NCI-H2171 (cell line): Measurements from ENCODE around the gene VTCN1.
A peak's percentile ranks its signal among the peaks of the same experiment; 100 is the strongest.
"Not testable (repeated sequence)": the region's sequence is repeated elsewhere in the genome, so short reads cannot be mapped to it uniquely, and the experiment has no call there.

Experiments
- DNase-seq: peaks from one replicate; lab custom pipeline; 2025; lab: John Stamatoyannopoulos, UW

The VTCN1 gene

DNA sequence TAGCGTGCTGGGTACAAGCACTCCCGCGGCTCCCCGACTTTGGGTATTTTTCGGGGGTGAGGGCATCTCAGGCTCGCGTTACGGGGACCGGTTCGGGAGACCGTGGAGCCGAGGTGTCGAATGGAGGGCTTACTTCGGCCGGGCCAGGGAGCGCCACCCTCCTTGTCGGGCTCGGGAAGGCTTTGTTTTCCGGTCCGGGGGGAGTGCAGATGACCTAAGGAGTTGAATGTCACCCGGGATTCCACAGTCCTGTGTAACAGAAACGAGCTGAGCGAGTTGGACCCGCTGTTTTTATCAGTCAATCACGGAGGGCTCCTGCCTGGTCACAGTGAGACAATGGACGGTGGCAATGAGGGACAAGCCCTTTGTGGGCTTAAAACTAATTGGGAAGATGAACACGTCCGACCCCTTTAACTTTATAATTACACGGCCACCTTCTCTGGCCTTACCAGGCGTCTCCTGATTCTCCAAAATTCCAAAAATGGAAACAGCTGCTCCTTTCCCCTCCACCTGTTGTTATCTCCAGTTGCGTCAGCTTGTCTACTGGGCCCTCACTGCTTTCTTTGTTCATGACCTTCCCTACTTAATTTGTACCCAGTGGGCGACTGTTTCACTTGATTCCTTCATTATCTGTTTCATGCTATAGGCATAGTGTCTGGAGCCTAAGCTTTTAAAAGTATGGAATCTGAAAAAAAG is 88.2 kb downstream of the VTCN1 start:
- DNase-seq: no peak

DNA sequence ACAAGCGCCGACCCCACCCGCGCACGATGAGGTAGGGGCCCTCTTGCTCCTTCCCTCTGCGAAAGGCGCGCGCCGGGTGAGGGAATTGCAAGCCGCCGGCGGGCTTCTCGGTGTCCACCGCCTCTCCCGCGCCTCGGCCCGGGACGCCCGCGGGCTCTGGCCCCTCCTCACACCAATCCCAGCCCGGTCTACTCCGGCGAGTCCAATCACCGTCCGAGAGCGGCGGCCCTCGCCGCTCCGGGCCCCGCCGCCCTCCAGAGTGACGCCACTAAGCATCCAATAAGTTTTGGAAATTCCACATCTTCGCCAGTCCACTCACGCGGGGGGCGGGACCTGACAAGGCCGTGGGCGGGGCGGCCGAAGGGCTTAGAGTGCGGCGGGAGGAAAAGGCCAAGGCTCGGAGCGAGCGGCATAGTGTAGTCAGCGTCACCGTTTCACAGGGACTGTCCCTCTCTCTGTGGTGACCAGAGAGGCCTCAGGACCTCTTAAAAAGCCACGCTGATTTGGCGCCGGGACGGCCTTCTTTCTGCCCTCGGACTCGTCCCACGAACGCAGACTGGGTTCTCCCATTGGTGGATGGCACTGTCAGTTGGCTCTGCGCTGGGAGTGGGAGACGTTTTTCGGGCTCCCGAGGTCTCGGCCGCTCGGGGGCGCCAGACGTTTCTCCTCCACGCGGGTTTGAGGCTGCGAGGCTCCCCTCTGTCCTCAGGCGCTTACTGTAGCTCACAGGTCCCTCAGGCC is 89.0 kb downstream of the VTCN1 start, which contains the start of gene TRIM45:
Gene TRIM45 (minus strand): TSS at position 161 of the 741 bp plus-strand sequence. CDS start 548 bp downstream, outside the sequence.
- DNase-seq: peak; percentile 93

DNA sequence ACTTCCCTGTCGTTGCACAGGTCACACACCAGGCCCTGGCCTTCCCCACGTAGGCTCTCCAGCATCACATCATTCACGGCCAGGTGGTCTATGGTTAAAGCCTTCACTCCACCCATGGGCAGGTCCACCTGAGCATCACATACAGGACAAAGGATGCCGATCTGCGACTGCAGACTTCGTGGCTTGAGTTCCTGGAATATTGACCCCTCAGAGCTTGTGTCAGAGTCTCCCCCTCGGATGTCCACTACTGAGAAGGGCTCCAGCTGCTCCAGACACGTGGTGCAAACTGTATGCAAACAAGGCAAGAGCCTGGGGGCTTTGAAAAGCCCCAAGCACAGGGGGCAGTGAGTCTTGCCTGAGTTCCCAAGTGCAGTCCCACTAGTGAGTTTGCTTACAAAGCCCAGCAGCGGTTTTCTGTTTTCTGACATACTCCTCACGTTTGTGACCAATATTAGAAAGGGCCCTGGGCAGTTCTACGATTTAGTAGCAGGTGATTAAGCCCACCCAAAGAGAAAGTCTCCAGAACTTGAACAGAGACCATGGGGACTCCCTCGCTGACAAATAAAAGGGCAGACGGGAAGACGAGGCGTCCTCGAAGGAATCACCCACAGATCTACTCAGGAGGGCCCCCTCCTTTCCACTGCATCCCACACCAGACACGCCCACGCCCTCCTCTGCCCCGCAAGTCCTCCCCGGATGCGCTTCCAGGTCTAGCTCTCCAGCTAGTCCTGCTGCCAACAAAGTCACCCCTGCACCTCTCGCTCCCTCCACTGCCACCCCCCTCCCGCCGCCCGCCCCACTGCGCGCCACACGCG is 89.7 kb downstream of the VTCN1 start:
- no peak for DNase-seq

DNA sequence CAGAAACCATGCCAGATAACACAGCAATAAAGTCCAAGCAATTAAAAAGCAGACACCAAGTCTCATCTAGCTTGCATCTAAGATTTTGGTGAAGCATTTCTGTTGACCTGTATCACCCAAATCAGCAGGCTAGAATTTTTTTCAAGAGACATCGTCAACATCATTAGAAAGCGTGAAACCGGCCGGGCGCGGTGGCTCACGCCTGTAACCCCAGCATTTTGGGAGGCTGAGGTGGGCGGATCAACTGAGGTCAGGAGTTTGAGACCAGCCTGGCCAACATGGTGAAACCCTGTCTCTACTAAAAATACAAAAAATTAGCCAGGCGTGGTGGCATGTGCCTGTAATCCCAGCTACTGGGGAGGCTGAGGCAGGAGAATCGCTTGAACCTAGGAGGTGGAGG is 91.6 kb downstream of the VTCN1 start:
- not testable (repeated sequence) for DNase-seq

DNA sequence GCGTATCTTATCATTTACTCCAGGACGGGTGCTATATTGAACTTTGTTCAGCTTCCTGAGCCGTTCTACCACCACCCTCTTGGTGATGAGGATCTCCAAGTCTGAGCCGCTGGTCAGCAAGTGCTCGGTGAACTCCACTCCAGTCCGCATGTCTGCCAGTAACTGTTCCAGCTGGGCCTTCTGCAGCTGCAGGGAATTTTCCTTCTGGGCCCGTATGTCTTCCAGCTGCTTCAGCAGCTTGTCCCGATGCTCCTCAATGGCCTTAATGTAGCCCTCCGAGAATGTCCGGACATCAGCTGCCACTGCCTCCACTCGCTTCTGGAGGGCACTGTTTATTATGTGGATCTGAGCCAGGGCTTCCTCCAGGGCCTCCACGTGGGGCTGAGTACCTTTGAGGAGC is 92.6 kb downstream of the VTCN1 start:
- DNase-seq: no peak

DNA sequence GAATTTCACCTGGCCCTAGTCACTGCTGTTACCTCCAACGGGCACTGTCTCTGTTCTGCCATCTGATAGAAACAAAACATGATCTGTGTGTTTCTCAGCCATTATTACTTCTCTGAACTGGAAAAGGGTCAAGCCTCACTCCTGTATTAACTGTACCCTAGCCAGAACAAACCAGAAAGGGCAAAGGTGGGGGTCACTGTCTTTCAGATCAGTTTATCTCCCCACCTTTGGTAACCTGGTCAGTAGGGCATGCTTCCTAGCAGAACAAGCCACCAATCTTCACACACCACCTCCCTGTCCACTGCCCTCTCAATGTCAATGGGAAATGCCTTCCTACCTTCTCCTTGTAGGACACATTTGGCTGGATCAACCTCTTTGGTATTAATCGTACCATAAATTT is 93.0 kb downstream of the VTCN1 start:
- DNase-seq: no peak

DNA sequence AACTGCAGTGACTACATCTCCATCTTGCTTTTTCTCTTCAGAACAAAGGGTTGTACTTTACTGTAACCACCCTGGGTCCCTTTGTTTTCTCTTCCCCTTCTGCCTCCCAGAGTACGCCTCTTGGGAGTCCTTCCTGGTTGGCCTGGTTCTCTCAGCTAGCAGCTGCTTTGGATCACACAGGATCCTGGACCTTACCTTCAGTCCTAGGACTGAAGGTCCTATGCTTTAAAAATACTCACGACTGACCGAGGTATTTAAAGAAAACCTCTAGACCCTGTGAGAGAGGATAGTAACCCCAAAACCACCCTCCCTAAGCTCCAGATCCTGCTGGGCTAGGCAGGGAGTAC is 94.0 kb downstream of the VTCN1 start:
- no peak for DNase-seq

DNA sequence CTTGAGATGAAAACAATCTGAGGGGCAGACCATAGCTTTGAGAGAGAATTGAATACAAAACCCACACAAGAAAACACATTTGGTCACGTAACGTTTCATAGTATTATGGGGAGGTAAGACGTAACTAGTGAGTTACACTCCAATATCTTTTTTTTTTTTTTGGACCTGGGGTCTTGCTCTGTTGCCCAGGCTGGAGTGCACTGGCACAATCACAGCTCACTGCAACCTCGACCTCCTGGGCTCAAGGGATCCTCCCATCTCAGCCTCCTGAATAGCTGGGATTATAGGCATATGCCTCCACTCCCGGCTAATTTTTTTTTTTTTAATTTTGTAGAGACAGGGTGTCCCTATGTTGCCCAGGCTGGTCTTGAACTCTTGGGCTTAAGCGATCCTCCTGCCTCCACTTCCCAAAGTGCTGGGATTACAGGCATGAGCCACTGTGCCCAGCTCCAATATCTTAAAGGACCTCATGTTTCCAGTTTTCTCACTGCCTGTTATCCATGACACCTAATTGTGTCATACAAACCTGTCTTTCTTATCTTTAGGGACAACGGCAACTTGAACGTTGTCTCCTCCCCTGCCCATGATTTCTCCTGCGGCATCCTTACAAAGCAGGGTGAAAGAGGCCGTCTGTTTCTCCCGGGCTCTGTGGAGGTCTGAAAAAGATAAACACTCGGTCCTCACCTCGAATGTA is 94.5 kb downstream of the VTCN1 start:
- DNase-seq: no peak

DNA sequence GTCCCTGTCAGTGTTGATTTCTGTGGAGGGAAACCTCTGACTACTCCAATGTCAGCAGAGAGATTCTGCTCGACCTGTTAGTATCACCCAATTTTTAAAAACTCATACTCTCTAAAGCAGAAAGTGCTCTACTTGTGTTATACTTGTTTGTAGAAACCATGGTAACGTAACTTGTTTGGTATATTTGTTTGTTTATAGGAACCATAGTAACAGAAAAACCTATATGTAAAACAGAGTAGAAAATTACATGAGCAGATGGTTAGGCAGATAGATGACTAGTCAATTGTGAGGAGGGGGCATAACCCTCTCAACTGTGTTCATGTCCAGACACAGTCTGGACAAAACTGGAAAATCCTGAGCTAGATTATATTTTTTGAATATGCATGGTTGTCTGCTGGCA is 95.8 kb downstream of the VTCN1 start:
- no peak for DNase-seq

DNA sequence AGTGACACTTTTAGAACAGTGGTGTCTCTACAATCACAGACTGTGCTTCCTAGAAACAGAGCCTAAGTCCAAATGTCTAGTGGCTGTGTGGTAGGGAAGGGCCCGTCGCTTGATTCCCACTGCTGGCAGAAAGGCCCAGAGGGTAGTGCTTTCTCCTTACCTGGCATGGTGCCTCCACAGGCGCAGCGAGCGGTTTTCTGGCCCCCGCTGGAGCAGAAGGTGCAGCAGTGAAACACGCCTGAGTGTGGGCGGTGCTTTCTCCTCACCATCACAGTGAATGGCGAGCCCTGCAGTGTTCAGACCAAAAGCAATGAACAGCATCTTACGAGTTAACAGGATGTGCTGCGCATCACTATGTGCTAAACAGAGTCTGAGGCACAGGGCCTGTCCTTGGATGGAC is 97.5 kb downstream of the VTCN1 start:
- no peak for DNase-seq

DNA sequence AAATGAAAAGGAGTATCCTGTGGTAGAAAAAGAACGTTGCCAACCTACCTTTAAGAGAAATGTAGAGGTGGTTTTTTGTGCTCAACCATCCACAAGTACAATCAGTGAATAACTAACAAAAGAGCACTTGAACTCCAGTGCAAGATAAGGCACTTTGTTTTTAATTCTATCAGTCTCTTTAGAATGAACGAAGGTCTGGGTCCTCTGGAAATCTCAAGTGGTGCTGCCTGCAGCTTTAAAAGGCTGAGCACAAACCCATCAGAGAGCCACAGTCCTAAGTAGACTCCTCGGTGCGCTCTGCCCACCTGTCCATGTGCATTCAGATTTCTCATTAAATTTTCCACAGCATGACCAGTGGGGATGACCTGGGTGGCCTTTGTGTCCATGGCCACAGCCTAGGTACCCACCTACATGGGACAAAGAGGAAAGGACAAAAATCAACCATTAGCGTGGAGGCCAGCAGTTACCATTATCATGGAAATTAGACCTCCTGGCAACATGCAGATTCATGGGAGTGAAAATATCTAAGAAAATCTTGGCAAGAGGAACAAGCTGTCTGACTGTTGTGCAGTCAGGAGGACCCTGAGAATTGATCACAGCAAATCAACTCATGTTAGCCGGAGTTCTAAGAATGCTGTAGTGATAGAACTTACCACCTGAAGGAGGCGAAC is 98.5 kb downstream of the VTCN1 start:
- no peak for DNase-seq

DNA sequence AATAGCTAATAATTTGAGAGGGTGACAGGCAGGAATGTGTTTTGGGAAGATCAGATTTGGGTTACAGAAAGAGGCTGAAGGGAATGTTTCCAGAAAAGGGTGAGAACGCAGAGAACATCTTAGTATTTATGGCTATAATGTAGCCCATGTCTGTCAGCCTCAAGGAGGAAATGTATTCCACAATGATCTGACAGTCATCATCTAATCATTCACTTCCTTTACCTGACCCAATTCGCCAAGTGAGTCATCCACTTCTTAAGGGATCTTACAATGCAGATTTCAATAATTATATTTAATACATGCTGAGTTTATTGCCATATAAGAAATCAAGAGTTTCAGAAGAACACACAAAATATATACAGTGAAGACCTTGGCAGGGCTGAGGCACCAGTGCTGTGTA is 100.0 kb downstream of the VTCN1 start:
- DNase-seq: no peak

DNA sequence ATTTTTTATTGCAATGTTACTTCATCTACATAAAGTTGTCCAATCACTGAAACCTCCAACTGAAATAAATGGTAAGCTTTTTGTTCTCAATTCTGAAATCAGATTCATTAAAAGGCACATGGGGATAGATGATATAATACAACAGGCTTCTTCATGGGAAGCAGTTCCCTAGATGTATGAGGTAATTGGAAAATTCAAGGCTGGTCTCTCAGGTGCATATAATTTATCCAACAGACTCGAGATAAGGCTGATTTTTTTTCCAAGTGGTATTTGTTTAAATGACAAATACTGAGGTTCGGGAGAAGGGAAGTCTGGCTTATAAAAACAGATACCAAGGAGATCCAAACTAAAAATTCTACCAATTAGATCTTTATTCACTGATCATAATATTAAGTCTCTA is 103.4 kb downstream of the VTCN1 start:
- DNase-seq: no peak

DNA sequence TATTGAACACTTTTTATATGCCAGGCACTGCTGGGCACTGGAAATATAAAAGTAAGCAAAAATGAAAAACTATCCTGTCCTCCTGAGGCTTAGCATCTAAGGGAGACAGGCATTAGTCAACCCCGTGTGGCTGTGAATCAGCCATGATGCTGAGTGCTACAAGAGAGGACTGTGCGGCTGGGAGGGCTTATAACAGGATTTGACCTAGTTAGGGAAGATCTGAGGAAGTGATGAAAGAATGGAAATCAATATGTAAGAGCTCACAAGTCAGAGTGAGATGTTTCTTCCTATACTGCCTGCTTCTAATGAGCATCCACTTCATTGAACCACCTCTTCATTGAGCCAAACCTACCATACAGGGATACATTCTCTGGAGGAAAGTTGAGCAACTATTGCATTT is 104.2 kb downstream of the VTCN1 start:
- DNase-seq: no peak

DNA sequence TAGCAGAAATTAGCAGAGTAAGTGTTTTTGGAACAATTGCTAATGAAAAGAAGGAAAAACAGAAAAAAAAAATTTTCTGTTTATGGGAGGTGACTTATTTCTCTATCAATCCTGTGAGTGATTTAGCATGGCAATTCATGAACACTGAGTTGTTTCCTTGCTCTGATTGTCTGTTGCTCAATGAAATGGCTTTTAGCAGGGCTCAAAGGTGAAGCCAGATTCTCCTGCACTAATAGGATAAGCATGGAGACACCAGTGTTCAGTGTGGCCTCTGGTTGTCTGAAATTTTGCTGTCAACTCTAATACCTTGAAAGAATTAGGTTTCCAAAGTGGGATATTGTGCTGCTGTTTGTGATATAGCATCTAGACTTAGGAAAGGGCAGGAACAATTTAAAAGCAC is 105.0 kb downstream of the VTCN1 start:
- no peak for DNase-seq

DNA sequence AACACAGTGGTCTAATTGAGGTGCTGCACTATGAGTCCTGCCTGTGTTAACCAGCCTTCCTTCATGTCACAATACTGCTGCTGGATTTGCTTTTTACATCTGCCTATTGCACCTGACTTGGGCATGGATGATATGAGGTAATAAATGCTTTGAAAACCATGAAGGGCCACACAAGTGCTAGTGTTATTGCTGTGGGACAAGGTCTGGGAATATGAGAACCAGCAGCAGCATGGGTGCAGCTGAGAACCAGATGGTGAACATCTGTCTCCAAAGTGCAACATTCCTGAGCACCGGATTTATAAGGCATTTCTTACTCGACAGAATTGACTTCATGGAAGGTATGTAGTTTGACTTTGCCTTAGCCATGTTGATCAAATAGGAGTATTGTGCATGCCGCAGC is 105.7 kb downstream of the VTCN1 start:
- DNase-seq: no peak

DNA sequence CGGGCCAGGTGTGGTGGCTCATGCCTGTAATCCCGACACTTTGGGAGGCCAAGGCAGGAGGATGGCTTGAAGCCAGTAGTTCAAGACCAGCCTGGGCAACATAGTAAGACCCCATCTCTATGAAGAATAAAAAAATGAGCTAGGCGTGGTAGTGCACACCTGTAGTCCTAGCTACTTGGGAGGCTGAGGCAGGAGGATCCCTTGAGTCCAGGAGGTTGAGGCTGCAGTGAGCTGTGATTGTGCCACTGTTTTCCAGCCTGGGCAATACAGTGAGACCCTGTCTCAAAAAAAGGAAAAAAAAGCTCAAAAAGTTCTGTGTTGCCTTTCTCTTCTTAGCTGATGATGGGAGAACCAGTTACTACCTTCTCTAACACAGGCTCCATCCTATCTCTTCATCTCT is 108.9 kb downstream of the VTCN1 start:
- DNase-seq: not testable (repeated sequence)

DNA sequence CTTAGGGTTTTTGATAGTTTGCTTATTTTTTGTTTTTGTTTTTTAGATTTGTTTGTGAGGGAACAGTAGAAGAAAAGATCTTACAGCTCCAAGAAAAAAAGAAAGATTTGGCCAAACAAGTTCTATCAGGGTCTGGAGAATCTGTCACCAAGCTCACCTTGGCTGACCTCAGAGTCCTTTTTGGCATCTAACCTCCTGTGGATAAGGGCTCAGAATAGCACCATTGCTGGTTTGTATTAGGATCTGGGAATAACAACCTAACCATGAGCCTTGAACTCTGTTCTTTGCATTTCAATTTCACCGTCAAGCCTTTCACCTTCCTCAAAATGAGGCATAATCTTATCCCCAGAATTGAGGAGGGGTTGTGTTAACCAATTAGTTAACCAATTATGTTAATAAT is 109.4 kb downstream of the VTCN1 start:
- no peak for DNase-seq

DNA sequence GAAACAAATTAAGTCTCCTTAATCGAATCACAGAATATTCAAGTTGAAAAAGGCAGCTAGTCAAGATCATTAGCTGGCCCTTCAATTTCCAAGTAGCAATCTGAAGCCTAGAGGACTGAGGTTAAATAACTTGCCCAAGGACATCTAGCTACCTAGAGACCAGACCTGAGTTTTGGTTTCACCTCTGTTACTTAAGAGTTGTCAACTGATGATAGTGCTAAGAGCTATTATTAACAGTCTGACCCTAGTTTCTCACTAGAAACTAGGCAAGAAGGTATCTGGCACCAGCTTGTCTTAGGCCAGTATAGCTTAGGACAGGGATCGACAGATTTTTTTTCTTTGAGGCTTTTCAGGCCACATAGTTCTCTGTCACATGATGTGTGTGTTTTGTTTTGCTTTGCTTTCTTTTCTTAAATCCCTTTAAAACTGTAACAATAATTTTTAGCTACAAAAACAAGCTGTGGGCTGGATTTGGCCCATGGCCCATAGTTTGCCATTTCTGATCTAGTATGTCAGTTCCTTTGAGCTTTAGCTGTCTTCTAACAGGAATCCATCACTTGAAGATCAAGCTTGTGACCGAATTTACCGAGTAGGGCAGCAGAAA is 112.3 kb downstream of the VTCN1 start:
- no peak for DNase-seq

DNA sequence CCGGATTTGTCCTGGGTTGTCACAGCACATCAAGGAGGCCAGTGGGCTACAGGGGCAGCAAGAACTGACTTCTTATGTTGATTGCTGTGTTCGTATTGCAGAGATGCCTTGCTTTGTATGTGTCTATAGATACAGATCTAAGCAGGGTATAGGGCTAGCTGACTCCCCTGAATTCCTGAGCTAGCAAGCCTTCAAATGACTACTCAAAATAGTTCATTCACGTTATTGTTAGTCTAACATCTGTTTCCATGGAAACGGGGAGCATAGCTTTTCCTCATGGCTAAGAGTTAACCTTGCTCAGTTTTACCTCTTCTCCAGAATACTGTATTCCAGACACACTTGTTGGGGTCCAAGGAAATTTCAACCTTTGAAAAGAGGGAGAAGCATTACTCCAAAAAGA is 113.3 kb downstream of the VTCN1 start:
- no peak for DNase-seq

DNA sequence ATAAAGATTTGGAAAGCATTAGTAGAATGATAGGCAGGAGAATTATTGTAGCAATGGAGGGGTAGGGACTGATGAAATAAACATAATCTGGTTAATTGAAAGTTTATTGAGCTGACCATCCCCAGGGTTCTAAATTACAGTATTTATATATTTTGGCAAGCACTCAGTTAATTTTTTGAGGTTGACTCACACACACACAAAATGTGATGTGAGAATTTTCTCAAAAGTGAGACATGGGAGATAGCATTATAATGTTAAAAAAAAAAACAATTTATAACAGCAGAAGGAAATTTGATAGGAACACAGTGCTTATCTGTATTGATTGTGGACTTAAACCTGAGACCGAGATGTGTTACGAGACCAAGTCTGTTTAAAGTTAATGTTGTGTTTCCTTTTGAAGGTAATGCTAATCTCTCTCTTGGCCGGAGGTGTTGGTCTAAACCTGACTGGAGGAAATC is 113.7 kb downstream of the VTCN1 start:
- DNase-seq: no peak
